Endometrium (tissue), 2 donors: ENCODE results near the gene POLR2J3.
"Not testable (repeated sequence)": the region's sequence is repeated elsewhere in the genome, so short reads cannot be mapped to it uniquely, and the experiment has no call there.

Source experiments
- FAIRE-seq: peaks from 2 replicates; lab custom pipeline; 2012; peaks lifted over from hg19 to GRCh38; lab: Jason Lieb, UNC
- donor health status: control.
- donor health status: control.

POLR2J3 gene

GRCh38 chr7:102572261-102573239, at the start of gene POLR2J3:
TSS of gene POLR2J3 (minus strand) at chr7:102572583. CDS start at chr7:102572521, 62 bp downstream.
- FAIRE-seq, result not testable (repeated sequence)

- not testable (repeated sequence) for FAIRE-seq
These were observed 45.7 kb upstream of the POLR2J3 start for GRCh38 chr7:102618122-102618521.

- not testable (repeated sequence) for FAIRE-seq
These were observed 44.2 kb upstream of the POLR2J3 start, which contains the start of gene RASA4 for GRCh38 chr7:102616507-102617125. TSS of gene RASA4 (minus strand) at chr7:102616756. CDS start at chr7:102616689, 67 bp downstream.

GRCh38 chr7:102615930-102616329, 43.5 kb upstream of the POLR2J3 start:
- FAIRE-seq, result not testable (repeated sequence)

GRCh38 chr7:102614873-102615272, 42.5 kb upstream of the POLR2J3 start:
- FAIRE-seq, result not testable (repeated sequence)

- not testable (repeated sequence) for FAIRE-seq
These were observed 41.9 kb upstream of the POLR2J3 start for GRCh38 chr7:102614346-102614697.

GRCh38 chr7:102613575-102614345, 41.4 kb upstream of the POLR2J3 start:
- not testable (repeated sequence) for FAIRE-seq

- FAIRE-seq, result not testable (repeated sequence)
These were observed 39.4 kb upstream of the POLR2J3 start for GRCh38 chr7:102611675-102612325.

- not testable (repeated sequence) for FAIRE-seq
These were observed 38.8 kb upstream of the POLR2J3 start for GRCh38 chr7:102611013-102611674.

- not testable (repeated sequence) for FAIRE-seq
These were observed 38.1 kb upstream of the POLR2J3 start for GRCh38 chr7:102610441-102610840.

GRCh38 chr7:102609734-102610133, 37.4 kb upstream of the POLR2J3 start:
- FAIRE-seq, result not testable (repeated sequence)

GRCh38 chr7:102606848-102607247, 34.5 kb upstream of the POLR2J3 start:
- not testable (repeated sequence) for FAIRE-seq

GRCh38 chr7:102604431-102605145, 32.2 kb upstream of the POLR2J3 start:
- not testable (repeated sequence) for FAIRE-seq

- FAIRE-seq, result not testable (repeated sequence)
These were observed 29.9 kb upstream of the POLR2J3 start for GRCh38 chr7:102602317-102602716.

GRCh38 chr7:102599699-102600098, 27.3 kb upstream of the POLR2J3 start:
- FAIRE-seq, result not testable (repeated sequence)

- not testable (repeated sequence) for FAIRE-seq
These were observed 23.7 kb upstream of the POLR2J3 start for GRCh38 chr7:102596036-102596435.

GRCh38 chr7:102593637-102594334, 21.4 kb upstream of the POLR2J3 start:
- FAIRE-seq, result not testable (repeated sequence)

GRCh38 chr7:102592477-102593019, 20.2 kb upstream of the POLR2J3 start:
- FAIRE-seq, result not testable (repeated sequence)

- FAIRE-seq, result not testable (repeated sequence)
These were observed 17.5 kb upstream of the POLR2J3 start for GRCh38 chr7:102589857-102590256.
